K562 (cell line): ENCODE results near the gene C13orf46. TPM values are rescaled to one million over a fixed set of nuclear protein-coding genes. Genes with fewer than 3 reads are reported as not detected.
A peak's percentile ranks its signal among the peaks of the same experiment; 100 is the strongest.

Experiments
- BACH1 ChIP-seq: fragments of 200-800 bp; sonication (Bioruptor generic); IDR thresholded peaks from 2 replicates; pipeline ENCODE4 v1.6.1; 2016; ENCODE audit warnings: missing genetic modification characterization, missing compliant biosample characterization
- BCOR ChIP-seq: fragments of 450-650 bp; IDR thresholded peaks from 2 replicates; pipeline ENCODE4 v1.6.1; 2016
- ELF1 ChIP-seq: fragments of 200-800 bp; sonication (Bioruptor generic); IDR thresholded peaks from 2 replicates; pipeline ENCODE4 v1.6.1; 2016; ENCODE audit warnings: missing genetic modification characterization, missing compliant biosample characterization
- FIP1L1 ChIP-seq: fragments of 200-400 bp; formaldehyde crosslinking; IDR thresholded peaks from 2 replicates; pipeline ENCODE4 v1.6.1; 2018; ENCODE audit warnings: mild to moderate bottlenecking, low read depth, low read length; ENCODE audit not compliant: poor library complexity, severe bottlenecking
- FOSL1 ChIP-seq: fragments of 200-800 bp; sonication (Bioruptor generic); conservative IDR thresholded peaks from 2 replicates; pipeline ENCODE4 v1.6.1; 2016; ENCODE audit warnings: missing genetic modification characterization, missing compliant biosample characterization
- FOXJ2 ChIP-seq: fragments of 200-800 bp; sonication (Bioruptor generic); IDR thresholded peaks from 2 replicates; pipeline ENCODE4 v1.6.1; 2016; ENCODE audit warnings: missing genetic modification characterization, missing compliant biosample characterization
- HDAC1 ChIP-seq, 2 experiments: fragments of 450-650 bp; IDR thresholded peaks; 2 replicates each; pipeline ENCODE4 v1.6.1; 2016 to 2017; ENCODE audit warnings: inconsistent platforms in 1 of 2, mild to moderate bottlenecking in 1 of 2, moderate library complexity in 1 of 2
- HNRNPUL1 ChIP-seq: fragments of 200-400 bp; formaldehyde crosslinking; IDR thresholded peaks from 2 replicates; pipeline ENCODE4 v1.6.1; 2017; ENCODE audit warnings: low read length
- MAZ ChIP-seq, 2 experiments: fragments of 450-650 bp in 1 of 2; sonication (generic) in 1 of 2; formaldehyde crosslinking; IDR thresholded peaks in 1 of 2; conservative IDR thresholded peaks in 1 of 2; 2 replicates each; pipeline versions ENCODE4 v1.4.0 to v1.5.0; 2020; ENCODE audit warnings: mild to moderate bottlenecking in 1 of 2, missing genetic modification reagents in 1 of 2
- MED1 ChIP-seq: sonication (generic); formaldehyde crosslinking; IDR thresholded peaks from 2 replicates; pipeline ENCODE4 v1.8.1; 2023; ENCODE audit warnings: missing genetic modification reagents, borderline replicate concordance
- NFRKB ChIP-seq: fragments of 450-650 bp; IDR thresholded peaks from 2 replicates; pipeline ENCODE4 v1.6.1; 2016; ENCODE audit warnings: low read depth
- PTTG1 ChIP-seq: fragments of 450-650 bp; IDR thresholded peaks from 2 replicates; pipeline ENCODE4 v1.6.1; 2016; ENCODE audit warnings: low read depth, mild to moderate bottlenecking, missing genetic modification characterization, missing compliant biosample characterization
- SIN3A ChIP-seq, 2 experiments: fragments of 150-350 bp in 1 of 2; IDR thresholded peaks; 2 replicates each; pipeline ENCODE4 v1.6.1; 2011 to 2016; ENCODE audit warnings: borderline replicate concordance in 2 of 2, low read depth in 2 of 2, low read length in 2 of 2, mild to moderate bottlenecking in 2 of 2, moderate library complexity in 2 of 2; ENCODE audit not compliant: control insufficient read depth in 1 of 2
- SIN3B ChIP-seq: fragments of 450-650 bp; IDR thresholded peaks from 2 replicates; pipeline ENCODE4 v1.6.1; 2017; ENCODE audit warnings: low read depth, mild to moderate bottlenecking, moderate library complexity
- SRF ChIP-seq, 2 experiments: fragments of 250-450, 450-650 bp in 1 of 2; sonication (Bioruptor Pico) in 1 of 2; sonication (generic) in 1 of 2; formaldehyde crosslinking; IDR thresholded peaks; 2 replicates each; pipeline versions ENCODE4 v1.5.0 to v1.5.1; 2020 to 2022; ENCODE audit warnings: mild to moderate bottlenecking in 1 of 2, missing genetic modification reagents in 1 of 2
- STAT5A ChIP-seq: IDR thresholded peaks from 2 replicates; pipeline ENCODE4 v1.6.1; 2012; ENCODE audit warnings: low read length, inconsistent platforms, borderline replicate concordance
- ZC3H11A ChIP-seq: IDR thresholded peaks from 2 replicates; pipeline ENCODE4 v1.6.1; 2012; ENCODE audit warnings: low read depth, low read length, improper control_type of control experiment
- ZNF354B ChIP-seq: fragments of 250-450 bp; sonication (Bioruptor Pico); IDR thresholded peaks from 2 replicates; pipeline ENCODE4 v1.4.0; 2020
- ZNF586 ChIP-seq: fragments of 450-650 bp; formaldehyde crosslinking; conservative IDR thresholded peaks from 2 replicates; pipeline ENCODE4 v1.4.0; 2020; ENCODE audit warnings: mild to moderate bottlenecking, moderate library complexity
- polyA plus RNA-seq, 8 experiments: library from polyadenylated mRNA; depleted of rRNA in 4 of 8; stranded (reverse) in 5 of 8; unstranded in 3 of 8; fragments of >200 nt; fragmentation: Nextera tagmentation in 2 of 8; fragmentation: Illumina TruSeq in 1 of 8; extraction: Ambion mirVana in 2 of 8; extraction: Trizol in 1 of 8; gene quantifications; 2 replicates each; pipeline versions ENCODE4 v1.2.1 to v1.2.3, GENCODE V29; 2011 to 2014; ENCODE audit warnings: inconsistent platforms in 1 of 8, missing spikeins in 1 of 8
- total RNA-seq, 7 experiments: library from RNA; depleted of rRNA in 6 of 7; stranded (reverse); fragments of >200 nt in 6 of 7; fragmentation: Illumina TruSeq in 2 of 7; extraction: Trizol in 2 of 7; gene quantifications; 2 replicates each; pipeline versions ENCODE4 v1.2.1 to v1.2.3, GENCODE V29; 2011 to 2021; ENCODE audit warnings: low replicate concordance in 1 of 7
- TF ChIP-seq, protein P1 (sequence below), 2 experiments: fragments of 450-650 bp in 1 of 2; IDR thresholded peaks; 2 replicates each; pipeline ENCODE4 v1.6.1; 2011 to 2017; ENCODE audit warnings: low read depth in 2 of 2, antibody characterized with exemption in 1 of 2, borderline replicate concordance in 1 of 2, low read length in 1 of 2, mild to moderate bottlenecking in 1 of 2, mixed read lengths in 1 of 2; ENCODE audit not compliant: control insufficient read depth in 1 of 2
- TF ChIP-seq, protein P2 (sequence below): fragments of 450-650 bp; IDR thresholded peaks from 2 replicates; pipeline ENCODE4 v1.6.1; 2014; ENCODE audit warnings: low read depth, mild to moderate bottlenecking, moderate library complexity, borderline replicate concordance

C13orf46 gene
- total and polyA plus RNA-seq, 9 of the 15 experiments (the other 6 are each of a cell fraction or from before 2014, with no cell fraction given), result 0.04 to 0.24 (median 0.05) TPM; not detected in 4

DNA sequence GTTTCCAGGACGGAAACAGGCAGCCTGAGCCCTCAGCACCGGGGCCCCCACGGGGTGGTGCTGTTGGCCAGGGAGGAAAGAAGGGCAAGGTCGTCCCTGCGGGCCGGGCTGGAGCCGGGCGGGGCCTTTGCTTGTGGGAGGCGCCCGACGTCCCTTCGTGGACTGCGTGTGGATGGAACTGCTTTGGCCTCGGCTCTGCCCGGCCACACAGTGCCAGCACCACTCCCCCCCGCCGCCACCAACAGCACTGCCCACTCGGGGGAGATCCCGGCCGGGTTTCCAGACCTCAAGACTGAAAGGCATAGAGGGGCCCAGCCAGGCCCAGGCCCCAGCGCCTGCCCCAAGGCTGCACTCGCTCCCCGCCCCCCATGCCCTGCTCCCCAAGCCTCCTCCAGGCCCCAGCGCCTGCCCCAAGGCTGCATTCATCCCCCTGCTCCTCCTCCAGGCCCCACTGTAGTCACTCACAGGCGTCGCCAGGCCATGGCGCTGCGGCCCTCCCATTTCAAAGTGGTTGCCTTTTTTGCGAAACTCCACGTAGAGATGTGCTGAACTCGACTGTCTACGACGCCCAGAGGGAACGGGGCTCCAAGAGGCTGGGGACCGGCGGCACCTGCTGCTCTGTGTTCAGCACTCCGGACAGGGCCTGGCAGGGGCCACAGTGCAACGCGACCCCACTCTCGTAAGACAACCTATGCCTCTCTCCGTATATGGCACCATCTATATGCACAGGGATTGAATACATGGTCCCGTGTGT lies 22.5 kb downstream of the C13orf46 start (continued):
- no peak for TF ChIP-seq HDAC1 (IDR thresholded peaks at IDR 0.05)
- TF ChIP-seq SIN3A (IDR thresholded peaks at IDR 0.05; ENCODE audit: borderline replicate concordance in 2 of 2, control insufficient read depth in 1 of 2, low read depth in 2 of 2, low read length in 2 of 2), result no peak
- no peak for TF ChIP-seq PTTG1 (tag)
- TF ChIP-seq ELF1 (tag), result no peak
- TF ChIP-seq STAT5A, result no peak
- no peak for TF ChIP-seq HNRNPUL1
- TF ChIP-seq, protein P1, sequence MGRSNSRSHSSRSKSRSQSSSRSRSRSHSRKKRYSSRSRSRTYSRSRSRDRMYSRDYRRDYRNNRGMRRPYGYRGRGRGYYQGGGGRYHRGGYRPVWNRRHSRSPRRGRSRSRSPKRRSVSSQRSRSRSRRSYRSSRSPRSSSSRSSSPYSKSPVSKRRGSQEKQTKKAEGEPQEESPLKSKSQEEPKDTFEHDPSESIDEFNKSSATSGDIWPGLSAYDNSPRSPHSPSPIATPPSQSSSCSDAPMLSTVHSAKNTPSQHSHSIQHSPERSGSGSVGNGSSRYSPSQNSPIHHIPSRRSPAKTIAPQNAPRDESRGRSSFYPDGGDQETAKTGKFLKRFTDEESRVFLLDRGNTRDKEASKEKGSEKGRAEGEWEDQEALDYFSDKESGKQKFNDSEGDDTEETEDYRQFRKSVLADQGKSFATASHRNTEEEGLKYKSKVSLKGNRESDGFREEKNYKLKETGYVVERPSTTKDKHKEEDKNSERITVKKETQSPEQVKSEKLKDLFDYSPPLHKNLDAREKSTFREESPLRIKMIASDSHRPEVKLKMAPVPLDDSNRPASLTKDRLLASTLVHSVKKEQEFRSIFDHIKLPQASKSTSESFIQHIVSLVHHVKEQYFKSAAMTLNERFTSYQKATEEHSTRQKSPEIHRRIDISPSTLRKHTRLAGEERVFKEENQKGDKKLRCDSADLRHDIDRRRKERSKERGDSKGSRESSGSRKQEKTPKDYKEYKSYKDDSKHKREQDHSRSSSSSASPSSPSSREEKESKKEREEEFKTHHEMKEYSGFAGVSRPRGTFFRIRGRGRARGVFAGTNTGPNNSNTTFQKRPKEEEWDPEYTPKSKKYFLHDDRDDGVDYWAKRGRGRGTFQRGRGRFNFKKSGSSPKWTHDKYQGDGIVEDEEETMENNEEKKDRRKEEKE (IDR thresholded peaks at IDR 0.05; ENCODE audit: borderline replicate concordance in 1 of 2, control insufficient read depth in 1 of 2, low read depth in 2 of 2, low read length in 1 of 2), result no peak
- no peak for TF ChIP-seq ZNF586
- TF ChIP-seq MAZ (CRISPR knock-in tag; conservative IDR thresholded peaks at IDR 0.05 in 1 of 2, IDR thresholded peaks at IDR 0.05 in 1 of 2), result peak; percentile 56 to 69; a peak in 1 of 4 replicates
- no peak for TF ChIP-seq NFRKB
- TF ChIP-seq, protein P2, sequence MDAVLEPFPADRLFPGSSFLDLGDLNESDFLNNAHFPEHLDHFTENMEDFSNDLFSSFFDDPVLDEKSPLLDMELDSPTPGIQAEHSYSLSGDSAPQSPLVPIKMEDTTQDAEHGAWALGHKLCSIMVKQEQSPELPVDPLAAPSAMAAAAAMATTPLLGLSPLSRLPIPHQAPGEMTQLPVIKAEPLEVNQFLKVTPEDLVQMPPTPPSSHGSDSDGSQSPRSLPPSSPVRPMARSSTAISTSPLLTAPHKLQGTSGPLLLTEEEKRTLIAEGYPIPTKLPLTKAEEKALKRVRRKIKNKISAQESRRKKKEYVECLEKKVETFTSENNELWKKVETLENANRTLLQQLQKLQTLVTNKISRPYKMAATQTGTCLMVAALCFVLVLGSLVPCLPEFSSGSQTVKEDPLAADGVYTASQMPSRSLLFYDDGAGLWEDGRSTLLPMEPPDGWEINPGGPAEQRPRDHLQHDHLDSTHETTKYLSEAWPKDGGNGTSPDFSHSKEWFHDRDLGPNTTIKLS, result no peak
- TF ChIP-seq FIP1L1, result no peak
- no peak for TF ChIP-seq SIN3B
- TF ChIP-seq ZNF354B (CRISPR knock-in tag), result no peak
- TF ChIP-seq BCOR, result no peak
- no peak for TF ChIP-seq SRF (CRISPR knock-in tag; IDR thresholded peaks at IDR 0.05)
- no peak for TF ChIP-seq FOSL1 (tag)
- TF ChIP-seq MED1, result no peak
- no peak for TF ChIP-seq FOXJ2 (tag)
- no peak for TF ChIP-seq BACH1 (tag)
- no peak for TF ChIP-seq ZC3H11A
